ENCODE measurements around the gene MYNN. TPM values are rescaled to one million over a fixed set of nuclear protein-coding genes. Genes with fewer than 3 reads are reported as not detected.

MYNN gene
- total and polyA plus RNA-seq, 9 of the 15 experiments (the other 6 are each of a cell fraction or from before 2014, with no cell fraction given) = 10.4 to 35.7 (median 21.3) TPM

DNA sequence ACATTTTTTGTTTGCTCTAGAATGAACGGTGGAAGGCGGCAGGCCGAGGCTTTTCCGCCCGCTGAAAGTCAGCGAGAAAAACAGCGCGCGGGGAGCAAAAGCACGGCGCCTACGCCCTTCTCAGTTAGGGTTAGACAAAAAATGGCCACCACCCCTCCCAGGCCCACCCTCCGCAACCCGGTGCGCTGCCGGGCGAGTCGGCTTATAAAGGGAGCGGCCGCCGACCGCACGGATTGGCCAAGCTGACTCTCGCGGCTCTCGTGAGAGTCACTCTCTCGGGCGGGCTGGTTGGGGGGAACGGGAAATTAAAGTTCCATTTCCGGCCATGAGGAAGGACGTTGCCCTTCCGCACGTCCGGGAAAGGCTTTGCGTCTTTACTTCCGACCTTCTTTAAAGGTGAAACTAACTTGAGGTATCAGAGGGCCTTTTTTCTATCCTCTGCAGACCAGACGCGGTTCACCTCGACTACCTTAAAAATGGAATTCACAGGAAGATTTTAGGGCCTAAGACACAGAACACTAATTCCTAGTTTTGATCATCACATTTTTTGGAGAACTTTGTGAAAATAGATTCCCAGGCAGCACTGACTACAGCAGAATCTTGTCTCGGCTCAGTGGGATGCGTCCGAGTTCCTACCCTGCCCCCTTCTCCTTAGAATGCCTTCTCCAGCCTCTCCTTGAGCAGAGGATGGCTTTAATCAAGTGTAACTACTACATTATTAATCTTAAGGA is 8.1 kb upstream of the MYNN start, which contains the start of gene TERC (continued):
- TF ChIP-seq IFI16 (CRISPR knock-in tag; IDR thresholded peaks at IDR 0.05) = no peak
- TF ChIP-seq, protein P1, sequence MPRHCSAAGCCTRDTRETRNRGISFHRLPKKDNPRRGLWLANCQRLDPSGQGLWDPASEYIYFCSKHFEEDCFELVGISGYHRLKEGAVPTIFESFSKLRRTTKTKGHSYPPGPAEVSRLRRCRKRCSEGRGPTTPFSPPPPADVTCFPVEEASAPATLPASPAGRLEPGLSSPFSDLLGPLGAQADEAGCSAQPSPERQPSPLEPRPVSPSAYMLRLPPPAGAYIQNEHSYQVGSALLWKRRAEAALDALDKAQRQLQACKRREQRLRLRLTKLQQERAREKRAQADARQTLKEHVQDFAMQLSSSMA (CRISPR knock-in tag; IDR thresholded peaks at IDR 0.05) = peak; percentile 93
- peak; percentile 66; the same call in 1 of the 2 replicates for TF ChIP-seq HEY1 (CRISPR knock-in tag; IDR thresholded peaks at IDR 0.05; ENCODE audit: borderline replicate concordance)
- TF ChIP-seq ZBTB17 (CRISPR knock-in tag; IDR thresholded peaks at IDR 0.05) = no peak
- no peak for TF ChIP-seq MEF2A (IDR thresholded peaks at IDR 0.05; ENCODE audit: control insufficient read depth, low read depth, low read length)
- TF ChIP-seq SMAD2 (IDR thresholded peaks at IDR 0.05; ENCODE audit: low read depth, low read length) = no peak
- no peak for TF ChIP-seq RBM34 (IDR thresholded peaks at IDR 0.05; ENCODE audit: borderline replicate concordance, insufficient read depth, low read length)
- TF ChIP-seq, protein P2, sequence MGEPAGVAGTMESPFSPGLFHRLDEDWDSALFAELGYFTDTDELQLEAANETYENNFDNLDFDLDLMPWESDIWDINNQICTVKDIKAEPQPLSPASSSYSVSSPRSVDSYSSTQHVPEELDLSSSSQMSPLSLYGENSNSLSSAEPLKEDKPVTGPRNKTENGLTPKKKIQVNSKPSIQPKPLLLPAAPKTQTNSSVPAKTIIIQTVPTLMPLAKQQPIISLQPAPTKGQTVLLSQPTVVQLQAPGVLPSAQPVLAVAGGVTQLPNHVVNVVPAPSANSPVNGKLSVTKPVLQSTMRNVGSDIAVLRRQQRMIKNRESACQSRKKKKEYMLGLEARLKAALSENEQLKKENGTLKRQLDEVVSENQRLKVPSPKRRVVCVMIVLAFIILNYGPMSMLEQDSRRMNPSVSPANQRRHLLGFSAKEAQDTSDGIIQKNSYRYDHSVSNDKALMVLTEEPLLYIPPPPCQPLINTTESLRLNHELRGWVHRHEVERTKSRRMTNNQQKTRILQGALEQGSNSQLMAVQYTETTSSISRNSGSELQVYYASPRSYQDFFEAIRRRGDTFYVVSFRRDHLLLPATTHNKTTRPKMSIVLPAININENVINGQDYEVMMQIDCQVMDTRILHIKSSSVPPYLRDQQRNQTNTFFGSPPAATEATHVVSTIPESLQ (CRISPR knock-in tag; IDR thresholded peaks at IDR 0.05) = no peak
- no peak for TF ChIP-seq ATF4 (CRISPR knock-in tag; IDR thresholded peaks at IDR 0.05)
- no peak for TF ChIP-seq SIN3B (IDR thresholded peaks at IDR 0.05; ENCODE audit: low read depth)
- TF ChIP-seq, protein P3, sequence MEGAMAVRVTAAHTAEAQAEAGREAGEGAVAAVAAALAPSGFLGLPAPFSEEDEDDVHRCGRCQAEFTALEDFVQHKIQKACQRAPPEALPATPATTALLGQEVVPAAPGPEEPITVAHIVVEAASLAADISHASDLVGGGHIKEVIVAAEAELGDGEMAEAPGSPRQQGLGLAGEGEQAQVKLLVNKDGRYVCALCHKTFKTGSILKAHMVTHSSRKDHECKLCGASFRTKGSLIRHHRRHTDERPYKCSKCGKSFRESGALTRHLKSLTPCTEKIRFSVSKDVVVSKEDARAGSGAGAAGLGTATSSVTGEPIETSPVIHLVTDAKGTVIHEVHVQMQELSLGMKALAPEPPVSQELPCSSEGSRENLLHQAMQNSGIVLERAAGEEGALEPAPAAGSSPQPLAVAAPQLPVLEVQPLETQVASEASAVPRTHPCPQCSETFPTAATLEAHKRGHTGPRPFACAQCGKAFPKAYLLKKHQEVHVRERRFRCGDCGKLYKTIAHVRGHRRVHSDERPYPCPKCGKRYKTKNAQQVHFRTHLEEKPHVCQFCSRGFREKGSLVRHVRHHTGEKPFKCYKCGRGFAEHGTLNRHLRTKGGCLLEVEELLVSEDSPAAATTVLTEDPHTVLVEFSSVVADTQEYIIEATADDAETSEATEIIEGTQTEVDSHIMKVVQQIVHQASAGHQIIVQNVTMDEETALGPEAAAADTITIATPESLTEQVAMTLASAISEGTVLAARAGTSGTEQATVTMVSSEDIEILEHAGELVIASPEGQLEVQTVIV (CRISPR knock-in tag; IDR thresholded peaks at IDR 0.05; ENCODE audit: borderline replicate concordance) = peak; percentile 63; the same call in 1 of the 2 replicates
- TF ChIP-seq, protein P4, sequence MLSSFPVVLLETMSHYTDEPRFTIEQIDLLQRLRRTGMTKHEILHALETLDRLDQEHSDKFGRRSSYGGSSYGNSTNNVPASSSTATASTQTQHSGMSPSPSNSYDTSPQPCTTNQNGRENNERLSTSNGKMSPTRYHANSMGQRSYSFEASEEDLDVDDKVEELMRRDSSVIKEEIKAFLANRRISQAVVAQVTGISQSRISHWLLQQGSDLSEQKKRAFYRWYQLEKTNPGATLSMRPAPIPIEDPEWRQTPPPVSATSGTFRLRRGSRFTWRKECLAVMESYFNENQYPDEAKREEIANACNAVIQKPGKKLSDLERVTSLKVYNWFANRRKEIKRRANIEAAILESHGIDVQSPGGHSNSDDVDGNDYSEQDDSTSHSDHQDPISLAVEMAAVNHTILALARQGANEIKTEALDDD (IDR thresholded peaks at IDR 0.05) = no peak
- TF ChIP-seq MEF2D (tag; conservative IDR thresholded peaks at IDR 0.05; ENCODE audit: low read depth) = no peak
- TF ChIP-seq TCF7 (IDR thresholded peaks at IDR 0.05; ENCODE audit: borderline replicate concordance) = no peak
- no peak for TF ChIP-seq BRCA1 (IDR thresholded peaks at IDR 0.05)
- TF ChIP-seq BRCA1 (CRISPR knock-in tag; IDR thresholded peaks at IDR 0.05) = no peak
- TF ChIP-seq HMGXB4 (CRISPR knock-in tag; IDR thresholded peaks at IDR 0.05) = 0 out of 2 replicates have a peak, but pooled peaks have one; percentile 24
- TF ChIP-seq NUFIP1 (IDR thresholded peaks at IDR 0.05; ENCODE audit: partially characterized antibody) = no peak
- peak; percentile 83 for TF ChIP-seq KDM5B (IDR thresholded peaks at IDR 0.05; ENCODE audit: insufficient replicate concordance, low read depth, low read length)

Measured in K562 (cell line).